Neuron (in vitro differentiated cells): ENCODE measurements around the gene P4HA1.

ENCODE experiments used
- H2AFZ ChIP-seq: one replicate; pipeline ENCODE4 v1.6.1; 2013; ENCODE audit warnings: low read depth, mild to moderate bottlenecking, inconsistent platforms, low read length, moderate library complexity
- H3K27me3 ChIP-seq: one replicate; pipeline ENCODE4 v1.6.1; 2013; ENCODE audit warnings: low read length; ENCODE audit not compliant: insufficient read depth
- H3K36me3 ChIP-seq: one replicate; pipeline ENCODE4 v1.6.1; 2013; ENCODE audit warnings: low read length; ENCODE audit not compliant: insufficient read depth
- H3K4me1 ChIP-seq: one replicate; pipeline ENCODE4 v1.6.1; 2013; ENCODE audit warnings: low read length; ENCODE audit not compliant: insufficient read depth
- H3K4me3 ChIP-seq: 2 replicates; pipeline ENCODE4 v1.5.1; 2013; ENCODE audit warnings: mild to moderate bottlenecking, low read length, moderate library complexity
- H3K9me3 ChIP-seq: one replicate; pipeline ENCODE4 v1.6.1; 2013; ENCODE audit warnings: low read length

The P4HA1 gene

DNA sequence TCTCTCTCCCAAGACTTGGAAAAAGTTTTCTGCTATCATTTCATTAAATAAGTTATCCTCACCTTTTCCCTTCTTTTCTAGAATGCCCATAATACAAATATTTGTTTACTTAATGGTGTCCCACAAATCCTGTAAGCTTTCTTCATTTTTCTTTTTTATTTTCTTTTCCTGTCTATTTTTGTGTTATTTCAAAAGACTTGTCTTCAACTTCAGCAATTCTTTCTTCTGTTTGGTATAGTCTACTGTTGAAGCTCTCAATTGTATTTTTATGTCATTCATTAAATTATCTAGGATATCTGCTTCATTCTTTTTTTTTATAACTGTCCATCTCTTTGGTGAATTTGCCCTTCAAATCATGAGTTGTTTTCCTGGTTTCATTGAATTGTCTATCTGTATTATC, 117.0 kb downstream of the P4HA1 start:
- Histone ChIP-seq H3K4me1 (no peaks in the 10 kb centered on the region), H3K9me3 (no peaks in the 10 kb centered on the region)

GRCh38 chr10:72976886-72977285, 119.8 kb downstream of the P4HA1 start:
- Histone ChIP-seq H3K4me3 (no peak overlapping the region), H3K9me3 (no peaks in the 10 kb centered on the region), H3K4me1 (no peaks in the 10 kb centered on the region), H3K27me3 (no peaks in the 10 kb centered on the region), H2AFZ (no peak overlapping the region), H3K36me3 (no peaks in the 10 kb centered on the region)

More for the DNA sequence above, 117.0 kb downstream of the P4HA1 start:
- no peak overlapping the region for H2AFZ ChIP-seq
- H3K4me3 ChIP-seq = no peak overlapping the region
- no peaks in the 10 kb centered on the region for H3K36me3 ChIP-seq
- no peaks in the 10 kb centered on the region for H3K27me3 ChIP-seq
